ENCODE results near the gene TSC22D1.

Gene TSC22D1

DNA sequence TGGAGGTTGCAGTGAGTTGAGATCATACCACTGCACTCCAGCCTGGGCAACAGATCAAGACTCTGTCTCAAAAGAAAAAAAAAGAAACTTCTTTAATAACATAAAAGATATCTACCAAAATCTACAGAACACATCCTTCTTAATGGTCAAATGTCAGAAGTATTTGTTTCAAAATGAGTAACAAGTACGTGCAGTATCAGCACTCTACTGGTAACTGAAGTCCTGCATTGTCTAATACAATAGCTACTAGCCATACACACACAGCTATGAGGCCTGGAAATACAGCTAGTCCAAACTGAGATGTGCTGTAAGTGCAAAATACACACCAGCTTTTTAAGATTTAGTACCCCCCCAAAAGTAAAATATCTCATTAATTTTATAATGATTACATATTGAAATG, 88.1 kb downstream of the TSC22D1 start:
- no peak overlapping the region for H3K4me3 Mint-ChIP-seq
- TF ChIP-seq, protein P1, sequence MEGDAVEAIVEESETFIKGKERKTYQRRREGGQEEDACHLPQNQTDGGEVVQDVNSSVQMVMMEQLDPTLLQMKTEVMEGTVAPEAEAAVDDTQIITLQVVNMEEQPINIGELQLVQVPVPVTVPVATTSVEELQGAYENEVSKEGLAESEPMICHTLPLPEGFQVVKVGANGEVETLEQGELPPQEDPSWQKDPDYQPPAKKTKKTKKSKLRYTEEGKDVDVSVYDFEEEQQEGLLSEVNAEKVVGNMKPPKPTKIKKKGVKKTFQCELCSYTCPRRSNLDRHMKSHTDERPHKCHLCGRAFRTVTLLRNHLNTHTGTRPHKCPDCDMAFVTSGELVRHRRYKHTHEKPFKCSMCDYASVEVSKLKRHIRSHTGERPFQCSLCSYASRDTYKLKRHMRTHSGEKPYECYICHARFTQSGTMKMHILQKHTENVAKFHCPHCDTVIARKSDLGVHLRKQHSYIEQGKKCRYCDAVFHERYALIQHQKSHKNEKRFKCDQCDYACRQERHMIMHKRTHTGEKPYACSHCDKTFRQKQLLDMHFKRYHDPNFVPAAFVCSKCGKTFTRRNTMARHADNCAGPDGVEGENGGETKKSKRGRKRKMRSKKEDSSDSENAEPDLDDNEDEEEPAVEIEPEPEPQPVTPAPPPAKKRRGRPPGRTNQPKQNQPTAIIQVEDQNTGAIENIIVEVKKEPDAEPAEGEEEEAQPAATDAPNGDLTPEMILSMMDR (IDR thresholded peaks at IDR 0.05; ENCODE audit: unreplicated experiment in 3 of 3): no peak
- no peaks in the 10 kb centered on the region for H3K27me3 Mint-ChIP-seq (ENCODE audit: low read depth)
- no peaks in the 10 kb centered on the region for H3K4me1 Mint-ChIP-seq
- H3K9me3 Mint-ChIP-seq: no peaks in the 10 kb centered on the region
- peaks cover 5% of the 10 kb centered on the region for H3K36me3 Mint-ChIP-seq (ENCODE audit: low read depth)
- H3K27ac Mint-ChIP-seq: no peak overlapping the region

DNA sequence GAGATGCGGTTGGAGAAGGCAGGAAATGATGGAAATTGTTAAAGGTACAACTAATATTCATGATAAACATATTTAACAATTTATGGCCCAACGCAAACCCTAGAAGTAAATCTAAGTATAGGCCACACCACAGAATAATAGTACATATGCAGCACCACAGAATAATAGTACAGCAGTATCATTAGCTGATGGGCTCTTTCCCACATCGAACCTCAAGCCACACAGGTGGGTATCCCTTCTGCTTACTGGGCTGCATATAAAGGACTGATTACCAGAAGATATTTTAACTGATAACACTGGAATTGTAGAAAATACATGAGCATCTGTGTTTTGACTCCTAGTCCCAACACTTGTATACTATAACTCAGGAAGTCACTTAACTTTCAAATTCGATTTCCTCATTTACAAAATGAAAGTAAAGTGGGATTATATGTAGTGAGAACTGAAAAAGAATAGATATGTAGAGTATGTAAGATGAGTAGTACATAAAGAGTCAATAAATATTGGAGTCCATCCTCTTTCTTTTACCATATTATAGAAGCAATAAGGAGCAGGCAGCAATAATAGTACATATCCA, 91.5 kb downstream of the TSC22D1 start:
- Mint-ChIP-seq H3K27ac (no peak overlapping the region), H3K4me1 (no peaks in the 10 kb centered on the region), H3K36me3 (ENCODE audit: low read depth) (peaks cover under 1% of the 10 kb centered on the region), H3K9me3 (no peaks in the 10 kb centered on the region), H3K27me3 (ENCODE audit: low read depth) (no peaks in the 10 kb centered on the region), H3K4me3 (no peak overlapping the region)
- TF ChIP-seq, protein P1 (IDR thresholded peaks at IDR 0.05; ENCODE audit: unreplicated experiment in 3 of 3): no peak

DNA sequence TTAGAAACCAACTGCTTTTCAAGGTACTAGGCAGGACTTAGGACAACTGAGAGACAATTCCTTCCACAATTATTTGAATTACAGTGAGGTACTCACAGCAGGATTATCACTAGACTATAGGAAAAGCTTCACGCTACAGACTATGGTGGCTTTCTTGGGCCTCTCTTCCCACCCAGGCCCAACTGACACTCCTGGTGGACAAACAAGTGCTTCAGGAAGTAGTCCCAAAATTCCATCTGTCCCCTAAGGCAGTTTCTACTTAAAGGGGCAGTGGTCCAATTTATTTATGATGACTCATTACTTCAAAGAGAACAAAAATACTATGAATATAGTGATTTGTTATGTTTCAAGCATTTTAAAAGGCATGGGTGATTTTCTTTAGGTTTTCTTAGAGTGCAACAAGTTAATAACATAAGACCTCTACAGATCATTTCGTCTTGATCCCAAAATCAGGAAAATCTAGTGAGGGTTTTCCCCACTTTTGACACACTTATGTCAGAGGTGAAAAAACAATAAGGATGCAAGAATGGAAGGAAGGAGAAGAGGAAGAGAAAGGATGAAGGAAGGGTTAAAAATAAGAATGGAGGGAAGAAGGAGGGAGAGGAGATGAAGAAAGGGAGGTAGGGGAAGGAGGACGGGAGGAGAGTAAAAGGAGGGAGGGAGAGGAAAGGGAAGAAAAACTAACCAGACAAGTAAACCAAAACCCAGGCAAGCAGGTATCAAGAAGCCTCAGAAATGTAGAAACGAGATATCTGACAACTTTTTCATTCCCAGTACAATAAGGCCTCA, 101.8 kb downstream of the TSC22D1 start:
- TF ChIP-seq, protein P1 (IDR thresholded peaks at IDR 0.05; ENCODE audit: unreplicated experiment in 3 of 3): no peak
- Mint-ChIP-seq H3K27me3 (ENCODE audit: low read depth) (no peaks in the 10 kb centered on the region), H3K36me3 (ENCODE audit: low read depth) (no peaks in the 10 kb centered on the region), H3K4me3 (no peak overlapping the region), H3K9me3 (no peaks in the 10 kb centered on the region), H3K27ac (peak overlapping the region; percentile 3 to 5 (median 4)), H3K4me1 (peaks cover 3% of the 10 kb centered on the region)

GRCh38 chr13:44471686-44472085, 104.4 kb downstream of the TSC22D1 start:
- H3K4me1 Mint-ChIP-seq: peaks cover 19% of the 10 kb centered on the region
- H3K4me3 Mint-ChIP-seq: no peak overlapping the region
- TF ChIP-seq, protein P1 (IDR thresholded peaks at IDR 0.05; ENCODE audit: unreplicated experiment in 3 of 3): no peak
- no peaks in the 10 kb centered on the region for H3K27me3 Mint-ChIP-seq (ENCODE audit: low read depth)
- H3K27ac Mint-ChIP-seq: peak overlapping the region in 1 of 3 experiments; percentile 54
- H3K36me3 Mint-ChIP-seq (ENCODE audit: low read depth): no peaks in the 10 kb centered on the region
- H3K9me3 Mint-ChIP-seq: no peaks in the 10 kb centered on the region

DNA sequence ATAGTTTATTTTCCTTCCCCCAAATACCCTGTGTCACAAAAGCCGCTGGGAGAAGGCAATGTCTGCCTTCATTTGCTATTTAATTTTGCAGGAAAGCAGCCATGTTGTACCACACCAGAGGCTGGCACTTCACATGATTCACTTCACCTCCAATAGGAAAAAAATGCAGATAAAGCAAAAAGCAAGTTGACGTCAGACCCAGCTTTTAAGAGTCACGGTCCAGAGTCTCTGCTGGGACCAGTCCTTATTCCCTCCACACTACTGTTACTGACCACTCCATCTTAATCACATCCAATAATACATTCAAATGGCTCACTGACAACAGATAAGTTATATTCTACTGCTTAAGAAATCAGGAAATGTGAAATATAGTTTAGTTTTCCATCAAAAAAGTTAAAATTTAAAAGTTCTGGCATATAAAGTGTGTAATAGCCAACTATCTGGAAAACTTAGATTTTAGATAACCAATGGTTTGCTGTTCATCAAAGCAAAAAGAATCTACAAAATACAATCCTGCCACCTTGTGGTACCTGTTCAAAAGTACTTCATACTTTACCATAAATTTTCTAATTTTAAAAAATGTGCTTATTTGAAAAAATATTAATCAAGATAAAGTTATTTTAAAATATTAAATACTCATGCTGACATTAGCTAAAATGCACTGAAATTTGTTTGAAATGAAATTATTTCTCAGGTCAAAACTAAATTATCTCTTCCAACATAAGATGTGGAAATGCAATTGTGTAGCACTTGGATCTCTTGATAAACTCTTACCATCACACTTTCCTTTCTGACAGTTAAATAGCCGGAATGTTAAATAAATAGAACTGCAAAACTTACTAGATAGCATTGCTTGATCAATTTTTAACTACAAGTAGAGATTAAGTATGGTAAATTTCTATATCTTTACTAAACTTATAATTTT, 105.2 kb downstream of the TSC22D1 start:
- H3K36me3 Mint-ChIP-seq (ENCODE audit: low read depth): no peaks in the 10 kb centered on the region
- H3K4me1 Mint-ChIP-seq: peaks cover 19% of the 10 kb centered on the region
- no peaks in the 10 kb centered on the region for H3K27me3 Mint-ChIP-seq (ENCODE audit: low read depth)
- no peaks in the 10 kb centered on the region for H3K9me3 Mint-ChIP-seq
- TF ChIP-seq, protein P1 (IDR thresholded peaks at IDR 0.05; ENCODE audit: unreplicated experiment in 3 of 3): peak; percentile 50 to 73 (median 56)
- no peak overlapping the region for H3K4me3 Mint-ChIP-seq
- H3K27ac Mint-ChIP-seq: peak overlapping the region; percentile 33 to 85 (median 80)

All from nephron (organoid).